A549 (cell line): ENCODE results near the gene DUOX1.

Source experiments
- MAFK ChIP-seq: fragments of 450-650 bp; IDR thresholded peaks from 2 replicates; pipeline ENCODE4 v1.6.1; 2014; ENCODE audit not compliant: partially characterized antibody
- POLR2AphosphoS2 ChIP-seq: conservative IDR thresholded peaks from 2 replicates; pipeline ENCODE4 v1.6.1; 2012; ENCODE audit warnings: low read length, improper control_type of control experiment, inconsistent platforms

DNA sequence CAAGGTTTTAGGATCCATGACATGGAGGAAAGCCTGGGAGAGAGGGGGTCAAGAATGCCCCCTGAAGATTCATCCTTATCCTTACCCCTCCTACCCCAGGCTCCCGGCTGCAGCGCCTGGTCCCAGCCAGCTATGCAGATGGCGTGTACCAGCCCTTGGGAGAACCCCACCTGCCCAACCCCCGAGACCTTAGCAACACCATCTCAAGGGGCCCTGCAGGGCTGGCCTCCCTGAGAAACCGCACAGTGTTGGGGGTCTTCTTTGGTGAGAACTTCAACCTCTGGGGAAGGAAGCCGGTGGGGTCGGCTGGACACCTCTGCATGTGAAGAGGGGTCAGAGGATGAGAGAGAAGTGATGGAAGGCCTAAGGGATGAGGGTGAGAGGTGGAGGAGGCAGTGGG, 4.3 kb downstream of the DUOX1 start:
- TF ChIP-seq MAFK (no peak), POLR2AphosphoS2 (no peak)
